Fibroblast of skin of back (primary cell): Measurements from ENCODE around the gene PRKCH.
A peak's percentile ranks its signal among the peaks of the same experiment; 100 is the strongest.

Experiments
- DNase-seq: peaks from one replicate; pipeline ENCODE4 v3.0.0-alpha.2; 2013

PRKCH gene

GRCh38 chr14:61569812-61570548 is 248.6 kb downstream of the PRKCH start:
- DNase-seq, result peak; percentile 81

GRCh38 chr14:61570549-61571290 is 249.3 kb downstream of the PRKCH start:
- DNase-seq, result no peak

DNA sequence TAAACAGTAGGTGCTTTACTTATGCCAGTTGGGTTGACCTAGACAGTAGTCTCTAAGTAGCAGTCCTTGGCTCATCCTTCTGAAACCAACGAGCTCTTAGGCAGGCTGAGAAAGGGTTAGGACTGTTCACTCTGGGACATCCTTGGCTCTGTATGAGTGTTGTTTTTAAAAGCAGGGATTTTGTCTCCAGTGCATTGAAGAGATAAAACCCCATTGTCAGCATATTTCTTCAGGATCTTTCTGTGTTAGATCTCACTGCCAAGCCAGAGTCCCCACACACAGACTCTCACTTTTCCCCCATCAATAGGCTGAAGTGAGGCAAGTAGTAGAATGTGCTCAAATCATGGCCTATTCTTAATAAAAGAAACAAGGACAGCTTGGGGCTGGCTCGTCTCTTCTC is 250.5 kb downstream of the PRKCH start:
- DNase-seq, result no peak

- no peak for DNase-seq
These were observed 251.9 kb downstream of the PRKCH start for GRCh38 chr14:61573321-61573720.

- DNase-seq, result peak; percentile 80
These were observed 252.6 kb downstream of the PRKCH start for GRCh38 chr14:61573748-61574513.

DNA sequence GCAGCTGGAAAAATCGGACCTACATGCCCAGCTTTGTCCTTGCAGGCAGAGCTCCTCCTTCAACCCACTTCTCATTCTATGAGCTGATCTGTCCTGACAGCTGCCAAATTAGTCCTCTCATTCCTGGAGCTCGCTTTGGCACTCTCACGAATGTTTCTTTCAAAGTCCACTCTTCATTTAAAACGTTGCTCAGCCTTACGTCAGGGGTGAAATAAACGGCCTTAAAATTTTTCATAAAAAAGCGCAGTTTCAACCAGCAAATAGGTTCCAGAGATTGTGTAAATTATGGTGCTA is 253.1 kb downstream of the PRKCH start:
- DNase-seq, result no peak

DNA sequence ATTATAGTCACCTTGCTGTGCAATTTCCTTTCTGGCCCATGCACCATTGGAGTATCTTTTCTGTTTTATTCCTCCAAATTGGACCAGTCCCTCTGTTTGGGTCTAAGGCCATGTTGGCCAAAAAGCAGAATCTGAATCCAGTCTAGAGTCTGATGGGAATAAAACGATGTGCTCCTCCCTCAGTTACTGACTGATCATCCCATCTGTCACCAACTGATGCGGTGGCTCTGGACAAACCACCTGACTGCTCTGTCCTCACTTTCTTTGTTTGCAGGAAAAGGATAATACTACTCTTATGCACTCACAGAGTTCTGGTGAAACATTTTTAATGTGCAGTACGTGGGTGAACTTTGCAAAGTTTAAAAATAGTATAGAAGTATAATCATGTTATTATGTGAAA is 253.7 kb downstream of the PRKCH start:
- DNase-seq, result no peak

DNA sequence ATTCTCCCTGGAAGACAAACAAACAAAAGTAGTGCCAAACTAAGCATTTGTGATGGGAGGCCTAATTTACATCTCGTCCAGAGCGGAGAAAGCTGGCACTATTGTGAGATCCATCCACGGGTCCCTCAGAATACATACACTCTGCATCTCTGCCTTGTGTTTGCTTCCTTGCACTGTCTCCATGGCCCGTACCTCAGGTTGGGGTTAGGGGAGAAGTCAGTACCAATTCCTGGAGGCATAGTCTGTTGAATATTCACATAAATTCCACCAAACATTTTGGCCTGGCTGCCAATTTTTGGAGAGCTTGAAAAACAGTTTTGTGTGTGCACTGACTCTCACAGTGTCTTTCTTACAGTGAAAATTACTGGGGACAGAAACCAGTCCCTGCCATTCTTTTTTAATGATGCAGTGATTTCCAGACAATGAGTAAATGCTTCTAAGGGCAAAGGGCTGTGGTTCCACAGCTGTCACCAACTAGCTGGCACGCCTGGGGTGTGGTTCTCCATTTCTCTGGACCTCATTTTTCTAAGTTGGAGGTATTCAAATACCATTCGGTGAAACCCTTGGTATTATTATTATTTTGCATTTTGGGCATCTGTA is 254.3 kb downstream of the PRKCH start:
- peak; percentile 92 for DNase-seq

GRCh38 chr14:61577506-61577931 is 256.1 kb downstream of the PRKCH start:
- peak; percentile 32 for DNase-seq

DNA sequence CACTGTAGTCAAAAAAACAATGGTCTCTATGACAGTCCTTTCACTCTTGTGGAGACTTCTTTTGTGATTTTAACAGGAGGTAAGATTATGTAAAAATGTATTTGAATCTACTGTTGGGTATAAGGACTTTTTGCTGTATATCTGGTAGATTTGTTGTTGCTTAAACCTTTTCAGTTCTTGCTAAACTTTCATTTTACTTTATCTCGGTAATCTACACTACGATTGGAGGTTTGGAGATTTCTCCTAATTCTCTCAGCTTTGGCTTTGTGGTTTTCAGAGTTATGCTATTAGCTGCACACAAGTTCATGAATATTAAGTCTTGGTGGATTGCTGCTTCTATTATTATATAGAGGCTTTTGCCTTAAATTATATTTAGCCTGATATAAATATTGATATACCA is 257.4 kb downstream of the PRKCH start:
- no peak for DNase-seq

DNA sequence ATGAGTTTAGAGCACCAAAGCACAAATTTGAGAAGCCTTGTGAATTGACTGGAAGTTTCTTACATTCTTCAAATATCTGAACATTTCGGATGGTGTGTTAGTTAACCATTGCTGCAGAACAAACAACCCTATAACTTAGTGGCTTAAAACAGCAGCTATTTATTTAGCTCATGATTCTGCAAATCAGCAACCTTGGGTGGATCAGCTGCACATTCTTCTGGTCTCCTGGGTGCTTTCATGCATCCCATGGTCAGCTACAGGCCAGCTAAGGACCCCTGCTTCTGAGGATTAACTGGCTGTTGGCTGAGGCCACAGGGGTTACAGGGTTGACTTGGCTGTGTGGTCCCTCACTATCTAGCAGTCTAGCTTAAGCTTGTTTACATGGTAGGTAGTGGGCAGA is 260.0 kb downstream of the PRKCH start:
- no peak for DNase-seq

- DNase-seq, result peak; percentile 84
These were observed 260.7 kb downstream of the PRKCH start for GRCh38 chr14:61581955-61582615.

DNA sequence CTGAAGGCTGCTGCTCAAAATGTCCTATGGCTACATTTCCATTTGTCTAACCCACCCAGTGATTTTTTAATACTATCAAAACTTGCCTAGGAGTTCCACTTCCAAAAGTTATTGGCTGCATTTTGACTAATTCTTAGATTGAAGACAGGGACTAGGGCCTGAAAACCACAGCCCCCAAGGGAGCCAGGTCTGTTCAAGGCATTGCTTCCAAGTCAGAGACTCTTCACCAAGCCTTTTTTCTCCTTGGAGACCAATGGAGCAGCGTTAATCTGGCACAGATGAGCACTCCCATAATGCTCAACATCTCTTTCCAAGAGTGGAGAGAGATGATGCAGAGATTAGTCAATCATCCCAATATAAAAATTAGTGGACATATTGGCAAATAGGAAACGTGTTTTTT is 261.4 kb downstream of the PRKCH start:
- DNase-seq, result peak; percentile 78

- peak; percentile 96 for DNase-seq
These were observed 263.0 kb downstream of the PRKCH start for GRCh38 chr14:61584331-61584741.

DNA sequence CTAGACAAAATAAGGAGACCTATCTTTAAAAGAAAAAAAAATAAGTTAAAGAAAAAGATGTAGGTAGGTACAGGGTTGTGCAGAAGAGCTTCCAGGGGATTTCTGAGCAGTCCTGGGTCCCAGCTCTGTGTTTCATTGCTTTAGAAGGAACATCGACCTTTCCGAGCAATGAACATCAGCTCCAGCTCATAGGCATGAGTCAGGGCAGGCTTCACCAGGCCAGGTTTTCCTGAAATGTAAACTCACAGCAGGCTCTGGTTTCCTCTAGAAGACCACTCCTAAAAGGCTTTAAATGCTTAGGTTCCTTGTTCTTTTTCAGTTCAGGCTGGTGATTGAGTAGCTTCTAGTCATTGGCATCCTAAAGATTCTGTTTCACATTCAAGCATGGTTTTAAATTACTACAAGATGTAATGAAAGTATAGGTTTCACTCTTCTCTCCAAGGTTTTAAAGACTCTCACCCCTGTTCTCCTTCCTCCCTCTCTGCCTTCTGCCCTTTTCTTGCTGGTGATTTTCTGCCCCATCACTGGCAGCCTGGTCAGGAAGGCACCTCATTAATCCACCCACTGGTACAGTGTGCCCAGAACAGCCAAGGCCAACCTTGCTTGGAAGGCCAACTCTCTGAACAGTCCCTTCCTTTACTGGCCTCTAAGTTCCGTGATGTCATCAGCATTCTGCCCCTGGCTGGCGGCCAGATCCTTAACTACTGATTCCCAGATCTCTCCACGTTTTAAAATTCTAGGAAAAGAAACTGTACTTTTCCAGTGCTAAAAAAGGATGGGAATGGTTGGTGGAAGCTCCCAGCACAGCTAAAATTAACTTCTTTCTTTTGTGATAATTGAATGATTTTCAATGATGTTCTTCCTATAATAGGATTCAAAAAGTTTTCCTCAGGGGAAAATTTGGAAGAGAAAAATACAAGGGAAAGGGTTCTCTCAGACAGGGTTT is 264.5 kb downstream of the PRKCH start:
- DNase-seq, result peak; percentile 85

- peak; percentile 94 for DNase-seq
These were observed 265.2 kb downstream of the PRKCH start for GRCh38 chr14:61586544-61587055.

GRCh38 chr14:61587081-61587713 is 265.8 kb downstream of the PRKCH start:
- no peak for DNase-seq

DNA sequence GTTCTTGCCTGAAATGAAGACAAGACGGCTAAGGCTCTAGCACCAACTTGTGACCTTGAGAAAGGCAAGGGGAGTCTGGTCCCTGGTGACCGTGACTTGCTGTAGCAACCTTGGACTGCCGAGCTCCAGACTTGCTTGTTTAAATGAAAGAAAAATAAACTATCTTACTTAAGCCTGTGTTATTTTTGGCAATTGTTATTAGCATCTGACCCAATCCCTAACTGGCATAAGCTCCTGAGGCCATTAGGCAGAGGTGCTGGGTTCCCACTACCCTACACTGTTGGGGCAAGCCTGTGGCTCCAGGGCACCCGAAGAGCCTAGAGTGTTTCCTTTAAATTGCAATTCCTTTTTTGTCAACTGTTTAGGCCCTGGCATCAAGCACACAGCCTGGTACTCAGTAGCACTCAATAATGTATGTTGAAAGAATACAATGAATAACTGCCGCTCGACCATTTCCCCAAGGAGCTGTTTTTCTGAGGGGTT is 267.1 kb downstream of the PRKCH start:
- DNase-seq, result peak; percentile 74

GRCh38 chr14:61589691-61590581 is 268.6 kb downstream of the PRKCH start:
- no peak for DNase-seq
